ENCODE data around the gene MYO3B. TPM values are rescaled to one million over a fixed set of nuclear protein-coding genes. Genes with fewer than 3 reads are reported as not detected.

The MYO3B gene
- total RNA-seq, 1 donor from 2014 or later = 13.7 TPM

- no peaks in the 10 kb centered on the region for H3K9me3 Mint-ChIP-seq
- H3K4me3 Mint-ChIP-seq (ENCODE audit: low read depth) = no peak overlapping the region
- H3K4me1 Mint-ChIP-seq (ENCODE audit: low read depth) = no peaks in the 10 kb centered on the region
- H3K36me3 Mint-ChIP-seq (ENCODE audit: low read depth) = no peaks in the 10 kb centered on the region
- DNase-seq (ENCODE audit: low spot score) = peak; percentile 11
- intact Hi-C loops (cut with micrococcal nuclease) = loop anchor here (2.0 to 10.0 kb wide), 4 partner anchors 76 to 577 kb away; partner anchors contain the start of gene SP5
- H3K27ac Mint-ChIP-seq = no peak overlapping the region
- peaks cover 36% of the 10 kb centered on the region for H3K27me3 Mint-ChIP-seq (ENCODE audit: low read depth)
Measured at GRCh38 chr2:170235860-170236679, 58.1 kb downstream of the MYO3B start.

GRCh38 chr2:170236680-170237047 is 58.7 kb downstream of the MYO3B start:
- H3K27ac Mint-ChIP-seq = no peak overlapping the region
- intact Hi-C loops (cut with micrococcal nuclease) = loop anchor here (2.0 to 10.0 kb wide), 4 partner anchors 76 to 576 kb away; partner anchors contain the start of gene SP5
- H3K36me3 Mint-ChIP-seq (ENCODE audit: low read depth) = no peaks in the 10 kb centered on the region
- no peaks in the 10 kb centered on the region for H3K9me3 Mint-ChIP-seq
- no peak overlapping the region for H3K4me3 Mint-ChIP-seq (ENCODE audit: low read depth)
- H3K27me3 Mint-ChIP-seq (ENCODE audit: low read depth) = peaks cover 34% of the 10 kb centered on the region
- DNase-seq (ENCODE audit: low spot score) = no peak
- no peaks in the 10 kb centered on the region for H3K4me1 Mint-ChIP-seq (ENCODE audit: low read depth)

- no peaks in the 10 kb centered on the region for H3K9me3 Mint-ChIP-seq
- no peak overlapping the region for H3K27ac Mint-ChIP-seq
Measured at GRCh38 chr2:170237572-170238120, 59.7 kb downstream of the MYO3B start.

GRCh38 chr2:170238776-170239175 is 60.8 kb downstream of the MYO3B start:
- Mint-ChIP-seq H3K36me3 (ENCODE audit: low read depth) (no peaks in the 10 kb centered on the region), H3K27me3 (ENCODE audit: low read depth) (peaks cover 33% of the 10 kb centered on the region), H3K9me3 (no peaks in the 10 kb centered on the region), H3K4me3 (ENCODE audit: low read depth) (no peak overlapping the region), H3K4me1 (ENCODE audit: low read depth) (no peaks in the 10 kb centered on the region), H3K27ac (no peak overlapping the region)
- intact Hi-C loops (cut with micrococcal nuclease) = loop anchor here (5.0 to 10.0 kb wide), 3 partner anchors 74 to 479 kb away; partner anchors contain the start of gene SP5
- DNase-seq (ENCODE audit: low spot score) = no peak

More at GRCh38 chr2:170237572-170238120, 59.7 kb downstream of the MYO3B start:
- H3K4me3 Mint-ChIP-seq (ENCODE audit: low read depth) = no peak overlapping the region
- no peak for DNase-seq (ENCODE audit: low spot score)
- H3K4me1 Mint-ChIP-seq (ENCODE audit: low read depth) = no peaks in the 10 kb centered on the region
- intact Hi-C loops (cut with micrococcal nuclease) = loop anchor here (2.0 to 10.0 kb wide), 4 partner anchors 75 to 575 kb away; partner anchors contain the start of gene SP5
- no peaks in the 10 kb centered on the region for H3K36me3 Mint-ChIP-seq (ENCODE audit: low read depth)
- H3K27me3 Mint-ChIP-seq (ENCODE audit: low read depth) = peaks cover 33% of the 10 kb centered on the region

GRCh38 chr2:170240629-170241028 is 62.7 kb downstream of the MYO3B start:
- Mint-ChIP-seq H3K4me1 (ENCODE audit: low read depth) (no peaks in the 10 kb centered on the region), H3K36me3 (ENCODE audit: low read depth) (no peaks in the 10 kb centered on the region), H3K27ac (no peak overlapping the region), H3K4me3 (ENCODE audit: low read depth) (no peak overlapping the region), H3K9me3 (no peaks in the 10 kb centered on the region), H3K27me3 (ENCODE audit: low read depth) (peaks cover 37% of the 10 kb centered on the region)
- DNase-seq (ENCODE audit: low spot score) = no peak
- intact Hi-C loops (cut with micrococcal nuclease) = no loop called here

- Mint-ChIP-seq H3K9me3 (no peaks in the 10 kb centered on the region), H3K36me3 (ENCODE audit: low read depth) (no peaks in the 10 kb centered on the region), H3K4me3 (ENCODE audit: low read depth) (no peak overlapping the region), H3K4me1 (ENCODE audit: low read depth) (no peaks in the 10 kb centered on the region), H3K27ac (no peak overlapping the region), H3K27me3 (ENCODE audit: low read depth) (peaks cover 37% of the 10 kb centered on the region)
- no peak for DNase-seq (ENCODE audit: low spot score)
- intact Hi-C loops (cut with micrococcal nuclease) = no loop called here
Measured at GRCh38 chr2:170241756-170242155, 63.8 kb downstream of the MYO3B start.

- DNase-seq (ENCODE audit: low spot score) = no peak
- no peak overlapping the region for H3K27ac Mint-ChIP-seq
- H3K4me3 Mint-ChIP-seq (ENCODE audit: low read depth) = no peak overlapping the region
- H3K9me3 Mint-ChIP-seq = no peaks in the 10 kb centered on the region
- H3K36me3 Mint-ChIP-seq (ENCODE audit: low read depth) = no peaks in the 10 kb centered on the region
- intact Hi-C loops (cut with micrococcal nuclease) = no loop called here
- peaks cover 37% of the 10 kb centered on the region for H3K27me3 Mint-ChIP-seq (ENCODE audit: low read depth)
- H3K4me1 Mint-ChIP-seq (ENCODE audit: low read depth) = no peaks in the 10 kb centered on the region
Measured at GRCh38 chr2:170243118-170243837, 65.3 kb downstream of the MYO3B start.

- Mint-ChIP-seq H3K27me3 (ENCODE audit: low read depth) (peaks cover 36% of the 10 kb centered on the region), H3K4me1 (ENCODE audit: low read depth) (no peaks in the 10 kb centered on the region), H3K9me3 (no peaks in the 10 kb centered on the region), H3K4me3 (ENCODE audit: low read depth) (no peak overlapping the region), H3K36me3 (ENCODE audit: low read depth) (no peaks in the 10 kb centered on the region), H3K27ac (no peak overlapping the region)
- intact Hi-C loops (cut with micrococcal nuclease) = no loop called here
- DNase-seq (ENCODE audit: low spot score) = no peak
Measured at GRCh38 chr2:170243898-170244297, 66.0 kb downstream of the MYO3B start.

GRCh38 chr2:170244555-170244954 is 66.6 kb downstream of the MYO3B start:
- DNase-seq (ENCODE audit: low spot score) = no peak
- no peaks in the 10 kb centered on the region for H3K4me1 Mint-ChIP-seq (ENCODE audit: low read depth)
- H3K36me3 Mint-ChIP-seq (ENCODE audit: low read depth) = no peaks in the 10 kb centered on the region
- intact Hi-C loops (cut with micrococcal nuclease) = no loop called here
- no peak overlapping the region for H3K27ac Mint-ChIP-seq
- H3K9me3 Mint-ChIP-seq = no peaks in the 10 kb centered on the region
- peaks cover 39% of the 10 kb centered on the region for H3K27me3 Mint-ChIP-seq (ENCODE audit: low read depth)
- H3K4me3 Mint-ChIP-seq (ENCODE audit: low read depth) = no peak overlapping the region

GRCh38 chr2:170245312-170245711 is 67.4 kb downstream of the MYO3B start:
- Mint-ChIP-seq H3K36me3 (ENCODE audit: low read depth) (no peaks in the 10 kb centered on the region), H3K4me3 (ENCODE audit: low read depth) (no peak overlapping the region), H3K27me3 (ENCODE audit: low read depth) (peaks cover 36% of the 10 kb centered on the region), H3K27ac (no peak overlapping the region), H3K9me3 (no peaks in the 10 kb centered on the region), H3K4me1 (ENCODE audit: low read depth) (no peaks in the 10 kb centered on the region)
- intact Hi-C loops (cut with micrococcal nuclease) = no loop called here
- no peak for DNase-seq (ENCODE audit: low spot score)

- intact Hi-C loops (cut with micrococcal nuclease) = no loop called here
- Mint-ChIP-seq H3K9me3 (no peaks in the 10 kb centered on the region), H3K27me3 (ENCODE audit: low read depth) (peaks cover 26% of the 10 kb centered on the region), H3K4me1 (ENCODE audit: low read depth) (no peaks in the 10 kb centered on the region), H3K36me3 (ENCODE audit: low read depth) (no peaks in the 10 kb centered on the region), H3K27ac (no peak overlapping the region), H3K4me3 (ENCODE audit: low read depth) (no peak overlapping the region)
- DNase-seq (ENCODE audit: low spot score) = no peak
Measured at GRCh38 chr2:170247333-170247732, 69.4 kb downstream of the MYO3B start.

GRCh38 chr2:170247882-170248393 is 70.0 kb downstream of the MYO3B start:
- Mint-ChIP-seq H3K9me3 (no peaks in the 10 kb centered on the region), H3K27ac (no peak overlapping the region), H3K27me3 (ENCODE audit: low read depth) (peaks cover 29% of the 10 kb centered on the region), H3K36me3 (ENCODE audit: low read depth) (no peaks in the 10 kb centered on the region), H3K4me1 (ENCODE audit: low read depth) (no peaks in the 10 kb centered on the region), H3K4me3 (ENCODE audit: low read depth) (no peak overlapping the region)
- DNase-seq (ENCODE audit: low spot score) = no peak
- intact Hi-C loops (cut with micrococcal nuclease) = no loop called here

All from activated T-helper 2 cell treated with anti-CD3 and anti-CD28 coated beads, Interferon-gamma antibody, Interleukin-2, Interleukin-4, amounts not matched to agents 10 μg/mL and 5 μg/mL and 100 μg/mL, durations not matched to agents 14 hours and 24 hours and 36 hours (primary cell).